CD4-positive, alpha-beta T cell (primary cell): ENCODE data around the gene RGS12. TPM values are rescaled to one million over a fixed set of nuclear protein-coding genes. Genes with fewer than 3 reads are reported as not detected.
A peak's percentile ranks its signal among the peaks of the same experiment; 100 is the strongest.

ENCODE experiments used
- ATAC-seq: fragments of 200-7000 bp; cut with Tn5 transposase; one replicate; pipeline ENCODE4 v1.10.0; 2022; ENCODE audit warnings: mild to moderate bottlenecking; ENCODE audit not compliant: poor library complexity
- CTCF ChIA-PET: fragments of 350-600 bp; sonication (Branson Sonifier 250); formaldehyde crosslinking; loops from one replicate; lab custom pipeline; 2021; ENCODE audit warnings: antibody characterized with exemption, inconsistent platforms; lab: Charles Lee
- POLR2A ChIA-PET: fragments of 350-600 bp; sonication (Branson Sonifier 250); formaldehyde crosslinking; loops from one replicate; lab custom pipeline; 2021; ENCODE audit warnings: antibody characterized with exemption, inconsistent platforms; lab: Charles Lee
- DNase-seq, 14 experiments: peaks; one replicate each; pipeline ENCODE4 v3.0.0-alpha.2; 2013 to 2020; ENCODE audit warnings: mixed read lengths in 2 of 14
- H3K27ac ChIP-seq, 2 donors: one replicate each; pipeline versions ENCODE4 v1.5.1 to v1.7.0; 2013; ENCODE audit warnings: low read length in 2 of 2, low read depth in 1 of 2, mild to moderate bottlenecking in 1 of 2
- H3K27me3 ChIP-seq, 2 experiments: 1 replicate in 1 of 2; 2 replicates in 1 of 2; pipeline versions ENCODE4 v1.6.1 to v1.7.0; 2013; ENCODE audit warnings: low read length in 2 of 2, control low read depth in 1 of 2, mild to moderate bottlenecking in 1 of 2, moderate library complexity in 1 of 2; ENCODE audit not compliant: insufficient read depth in 2 of 2, control insufficient read depth in 1 of 2
- H3K36me3 ChIP-seq: one replicate; pipeline ENCODE4 v1.6.1; 2013; ENCODE audit warnings: low read length, control low read depth; ENCODE audit not compliant: insufficient read depth
- H3K4me1 ChIP-seq: one replicate; pipeline ENCODE4 v1.6.1; 2013; ENCODE audit warnings: low read length, control low read depth; ENCODE audit not compliant: insufficient read depth
- H3K4me3 ChIP-seq: one replicate; pipeline ENCODE4 v1.5.1; 2013; ENCODE audit warnings: mild to moderate bottlenecking, low read length, moderate library complexity
- H3K9me3 ChIP-seq, 2 experiments: 1 replicate in 1 of 2; 2 replicates in 1 of 2; pipeline versions ENCODE4 v1.6.1 to v1.7.0; 2013; ENCODE audit warnings: low read length in 2 of 2, mild to moderate bottlenecking in 2 of 2, control low read depth in 1 of 2, moderate library complexity in 1 of 2; ENCODE audit not compliant: control insufficient read depth in 1 of 2, insufficient read depth in 1 of 2
- H3K27ac Mint-ChIP-seq: one replicate; pipeline ENCODE4 v1.8.0; 2020; ENCODE audit warnings: mixed read lengths
- H3K27me3 Mint-ChIP-seq: one replicate; pipeline ENCODE4 v1.8.0; 2021; ENCODE audit warnings: mixed read lengths
- H3K36me3 Mint-ChIP-seq: one replicate; pipeline ENCODE4 v1.8.0; 2021; ENCODE audit warnings: low read depth, mixed read lengths
- H3K4me1 Mint-ChIP-seq: one replicate; pipeline ENCODE4 v1.8.0; 2021; ENCODE audit warnings: low read depth, mixed read lengths
- H3K4me3 Mint-ChIP-seq: one replicate; pipeline ENCODE4 v1.8.0; 2020; ENCODE audit warnings: mild to moderate bottlenecking, mixed read lengths
- H3K9me3 Mint-ChIP-seq: one replicate; pipeline ENCODE4 v1.8.0; 2020; ENCODE audit warnings: mixed read lengths
- CTCF ChIP-seq: fragments of 200-600 bp; IDR thresholded peaks from one replicate; pipeline ENCODE4 v1.8.0; 2022; ENCODE audit warnings: antibody characterized with exemption, mild to moderate bottlenecking
- intact Hi-C, 2 experiments: fragments of 100-400 bp; cut with DNase I in 1 of 2; cut with micrococcal nuclease in 1 of 2; formaldehyde crosslinking; loops; one replicate each; pipeline versions ENCODE4 v1.15.1 to v1.9.0; 2023 to 2025; cut with DNase I, micrococcal nuclease
- total RNA-seq, 174 experiments: library from RNA in 2 of 174; stranded (reverse) in 2 of 174; gene quantifications; one replicate each; pipeline ENCODE4 v1.2.3 and lab custom pipeline; 2021 to 2026

RGS12 gene
- total RNA-seq, 2 experiments from 2014 or later, result 14.1 to 16.9 TPM

GRCh38 chr4:3301450-3302172, 8.8 kb downstream of the RGS12 start:
- no peak overlapping the region for H3K27ac ChIP-seq
- no peak for TF ChIP-seq CTCF
- peaks cover 85% of the 10 kb centered on the region for H3K4me1 Mint-ChIP-seq
- peaks cover 52% of the 10 kb centered on the region for H3K4me1 ChIP-seq
- CTCF ChIA-PET, result interaction anchor here (0.9 kb wide), 1 partner anchor 10 kb away, joined by 3 read pairs; no protein-coding TSS in a partner anchor
- H3K27me3 Mint-ChIP-seq, result no peaks in the 10 kb centered on the region
- ATAC-seq (peak; percentile 45), DNase-seq (peak in 6 of 14 experiments; percentile 29 to 59 (median 49))
- no peaks in the 10 kb centered on the region for H3K9me3 Mint-ChIP-seq
- peak overlapping the region; percentile 85 for H3K4me3 Mint-ChIP-seq
- H3K27ac Mint-ChIP-seq, result peak overlapping the region; percentile 85
- H3K36me3 ChIP-seq, result no peaks in the 10 kb centered on the region
- no peaks in the 10 kb centered on the region for H3K27me3 ChIP-seq
- peak overlapping the region; percentile 43 for H3K4me3 ChIP-seq
- intact Hi-C loops, result loop anchor here in 1 of 2 experiments (1.0 to 10.0 kb wide), 3 partner anchors 8 to 99 kb away; partner anchors contain the start of gene RGS12
- H3K9me3 ChIP-seq, result peaks cover 0 to 8% of the 10 kb centered on the region in 2 experiments
- H3K36me3 Mint-ChIP-seq, result no peaks in the 10 kb centered on the region
- POLR2A ChIA-PET, result interaction anchor here (0.9 to 1.9 kb wide), 2 partner anchors 8 to 9 kb away, joined by 3 to 7 read pairs; partner anchors contain the start of gene RGS12

DNA sequence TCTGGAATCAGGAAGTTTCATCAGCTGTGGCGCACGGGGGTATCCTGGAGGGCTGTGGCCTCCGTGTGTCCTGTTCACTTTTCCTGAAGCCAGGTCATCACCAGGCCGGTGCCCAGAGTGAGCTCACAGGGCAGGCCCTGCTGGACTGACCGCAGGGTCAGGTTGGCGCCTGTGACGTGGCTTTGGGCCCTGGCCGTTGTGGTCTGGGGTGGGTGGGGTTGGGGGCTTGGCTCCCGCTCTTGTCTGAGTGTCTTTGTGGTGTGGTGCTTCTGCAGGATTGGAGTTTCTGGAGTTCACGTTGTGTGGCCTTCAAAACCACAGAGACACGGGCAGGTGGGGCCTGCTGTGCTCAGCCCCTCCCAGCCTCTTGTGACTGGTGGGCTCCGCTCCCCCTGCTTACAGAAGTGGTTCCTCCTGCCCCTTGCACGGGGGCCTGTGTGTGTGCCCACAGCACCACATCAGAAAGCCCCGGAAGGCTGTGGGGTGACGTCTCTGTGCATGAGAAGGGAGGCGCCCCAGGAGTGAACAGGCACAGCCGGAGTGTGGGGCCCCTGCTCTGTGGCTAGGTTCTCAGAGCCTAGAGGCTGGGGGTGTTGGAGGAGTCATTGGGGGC, 9.5 kb downstream of the RGS12 start:
- no peaks in the 10 kb centered on the region for H3K27me3 ChIP-seq
- H3K27me3 Mint-ChIP-seq, result no peaks in the 10 kb centered on the region
- intact Hi-C loops, result loop anchor here in 1 of 2 experiments (1.0 to 10.0 kb wide), 3 partner anchors 9 to 100 kb away; partner anchors contain the start of gene RGS12
- H3K27ac Mint-ChIP-seq, result peak overlapping the region; percentile 85
- ATAC-seq (peak; percentile 88), DNase-seq (peak; percentile 62 to 95 (median 75))
- peaks cover 52% of the 10 kb centered on the region for H3K4me1 ChIP-seq
- no peaks in the 10 kb centered on the region for H3K36me3 ChIP-seq
- no peak for TF ChIP-seq CTCF
- H3K36me3 Mint-ChIP-seq, result no peaks in the 10 kb centered on the region
- H3K27ac ChIP-seq, result no peak overlapping the region
- POLR2A ChIA-PET, result interaction anchor here (0.9 to 1.9 kb wide), 3 partner anchors 9 to 22 kb away, joined by 3 to 7 read pairs (median 3); partner anchors contain the start of gene RGS12
- peak overlapping the region; percentile 43 for H3K4me3 ChIP-seq
- peaks cover 85% of the 10 kb centered on the region for H3K4me1 Mint-ChIP-seq
- no peaks in the 10 kb centered on the region for H3K9me3 Mint-ChIP-seq
- CTCF ChIA-PET, result interaction anchor here (0.9 to 1.1 kb wide), 2 partner anchors 10 to 44 kb away, joined by 3 to 4 read pairs; no protein-coding TSS in a partner anchor
- peak overlapping the region; percentile 85 for H3K4me3 Mint-ChIP-seq
- H3K9me3 ChIP-seq, result peaks cover 0 to 5% of the 10 kb centered on the region in 2 experiments

DNA sequence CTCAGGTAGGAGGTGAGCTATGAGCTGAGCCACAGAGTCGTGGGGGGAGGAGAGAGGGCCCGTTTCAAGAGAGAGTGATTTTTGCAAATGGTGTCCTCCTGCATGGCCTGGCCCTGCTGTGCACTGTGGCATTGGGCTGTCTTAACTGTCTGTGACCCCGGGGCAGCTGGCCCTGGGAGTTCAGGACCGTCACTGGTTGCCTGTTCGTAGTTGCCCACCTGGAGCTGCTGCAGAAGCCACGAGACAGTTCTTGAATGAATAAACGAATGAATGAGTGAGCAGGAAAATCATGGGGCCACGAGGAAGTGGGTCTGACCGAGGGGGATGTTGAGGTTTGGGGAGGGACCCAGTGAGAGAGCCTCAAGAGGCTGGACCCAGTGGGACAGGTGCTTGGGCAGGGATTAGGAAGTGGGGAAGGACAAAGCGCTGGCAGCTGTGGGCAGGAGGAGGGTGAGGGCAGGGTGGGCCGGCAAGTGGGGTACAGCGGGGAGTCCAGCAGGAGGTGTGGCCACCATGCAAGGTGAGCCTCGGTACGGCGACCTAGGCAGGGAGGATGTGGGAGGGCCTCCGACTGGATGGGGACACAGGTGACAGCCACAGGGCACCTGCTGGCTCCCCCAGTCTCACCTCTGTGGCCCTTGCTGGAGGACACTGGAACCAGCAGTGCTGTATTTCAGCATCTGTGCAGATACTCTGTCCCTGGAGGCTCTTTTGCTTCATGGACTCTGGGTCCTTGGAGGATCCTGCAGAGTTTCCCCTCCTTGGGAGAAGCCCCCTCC, 10.2 kb downstream of the RGS12 start:
- ChIA-PET CTCF (interaction anchor here (0.9 to 1.1 kb wide), 3 partner anchors 11 to 44 kb away, joined by 3 to 5 read pairs (median 4); no protein-coding TSS in a partner anchor), POLR2A (interaction anchor here (0.9 to 1.9 kb wide), 3 partner anchors 9 to 21 kb away, joined by 3 to 7 read pairs (median 3); partner anchors contain the start of gene RGS12)
- H3K36me3 ChIP-seq, result no peaks in the 10 kb centered on the region
- Mint-ChIP-seq H3K4me3 (peak overlapping the region; percentile 85), H3K9me3 (no peaks in the 10 kb centered on the region), H3K4me1 (peaks cover 83% of the 10 kb centered on the region), H3K27me3 (no peaks in the 10 kb centered on the region), H3K27ac (peak overlapping the region; percentile 85), H3K36me3 (no peaks in the 10 kb centered on the region)
- no peaks in the 10 kb centered on the region for H3K27me3 ChIP-seq
- intact Hi-C loops, result loop anchor here in 1 of 2 experiments (1.0 to 10.0 kb wide), 3 partner anchors 10 to 101 kb away; partner anchors contain the start of gene RGS12
- no peaks in the 10 kb centered on the region for H3K9me3 ChIP-seq
- H3K4me3 ChIP-seq, result peak overlapping the region; percentile 43
- ATAC-seq, result peak; percentile 1
- peaks cover 52% of the 10 kb centered on the region for H3K4me1 ChIP-seq
- TF ChIP-seq CTCF, result no peak
- no peak overlapping the region for H3K27ac ChIP-seq
- DNase-seq, result peak in 5 of 14 experiments; percentile 21 to 72 (median 32)
